Endothelial cell of umbilical vein (primary cell): ENCODE data around the gene SIM2. TPM values are rescaled to one million over a fixed set of nuclear protein-coding genes. Genes with fewer than 3 reads are reported as not detected.

Experiments
- BruUV-seq: library from RNA; stranded (reverse); fragments of 400-500 nt; replicated peaks from 2 replicates; lab custom pipeline; 2021; lab: Mats Ljungman, UMichigan
- CTCF ChIA-PET: fragments of 300-600, 350-600 bp; sonication (Branson Sonifier 250); formaldehyde crosslinking; loops from one replicate; lab custom pipeline; 2021; ENCODE audit warnings: antibody characterized with exemption, inconsistent platforms; lab: Charles Lee
- POLR2A ChIA-PET: fragments of 300-600, 350-600 bp; sonication (Branson Sonifier 250); formaldehyde crosslinking; loops from one replicate; lab custom pipeline; 2021; ENCODE audit warnings: antibody characterized with exemption, inconsistent platforms; lab: Charles Lee
- DNase-seq: peaks from one replicate; pipeline ENCODE4 v3.0.0-alpha.2; 2011; ENCODE audit warnings: low read depth, low spot score
- FAIRE-seq: peaks from 2 replicates; lab custom pipeline; 2011; peaks lifted over from hg19 to GRCh38; lab: Jason Lieb, UNC
- H2AFZ ChIP-seq: 2 replicates; pipeline ENCODE4 v1.6.0; 2012; ENCODE audit warnings: low read depth, low read length, control low read depth, inconsistent platforms
- H3K27ac ChIP-seq: 2 replicates; pipeline ENCODE4 v1.5.1; 2011; ENCODE audit warnings: low read depth, mild to moderate bottlenecking, control low read depth, low read length, moderate library complexity; ENCODE audit not compliant: insufficient read depth
- H3K27me3 ChIP-seq, 2 experiments: 2 replicates each; pipeline versions ENCODE4 v1.6.0 to v1.6.1; 2011; ENCODE audit warnings: low read length in 2 of 2, mixed read lengths in 1 of 2; ENCODE audit not compliant: control insufficient read depth in 2 of 2, insufficient read depth in 2 of 2
- H3K36me3 ChIP-seq, 2 experiments: 2 replicates in 1 of 2; 3 replicates in 1 of 2; pipeline ENCODE4 v1.5.1; 2011; ENCODE audit warnings: low read length in 2 of 2, mild to moderate bottlenecking in 1 of 2, moderate library complexity in 1 of 2; ENCODE audit not compliant: control insufficient read depth in 2 of 2, insufficient read depth in 2 of 2; ENCODE audit errors: extremely low read depth in 1 of 2
- H3K4me1 ChIP-seq: 3 replicates; pipeline ENCODE4 v1.5.1; 2011; ENCODE audit warnings: mild to moderate bottlenecking, low read length; ENCODE audit not compliant: control insufficient read depth, insufficient read depth; ENCODE audit errors: extremely low read depth
- H3K4me2 ChIP-seq: 2 replicates; pipeline ENCODE4 v1.6.1; 2011; ENCODE audit warnings: low read length, control low read depth, mixed read lengths; ENCODE audit not compliant: insufficient read depth
- H3K4me3 ChIP-seq, 3 experiments: fragments of 200-600 bp in 1 of 3; sonication (generic), shearing (Covaris generic) in 1 of 3; replicated peaks in 1 of 3; 2 replicates each; pipeline ENCODE4 v1.5.1; 2011 to 2016; ENCODE audit warnings: control low read depth in 3 of 3, low read length in 3 of 3, mild to moderate bottlenecking in 2 of 3, inconsistent platforms in 1 of 3, low read depth in 1 of 3, moderate library complexity in 1 of 3; ENCODE audit not compliant: insufficient read depth in 1 of 3
- H3K79me2 ChIP-seq: 2 replicates; pipeline ENCODE4 v1.6.0; 2012; ENCODE audit warnings: low read length, inconsistent platforms; ENCODE audit not compliant: control insufficient read depth, insufficient read depth
- H3K9ac ChIP-seq: replicated peaks from 2 replicates; pipeline ENCODE3; 2011; ENCODE audit warnings: low read length, control low read depth; ENCODE audit not compliant: insufficient read depth; ENCODE audit errors: extremely low read depth
- H3K9me1 ChIP-seq: replicated peaks from 3 replicates; pipeline ENCODE4 v1.6.0; 2011; ENCODE audit warnings: mild to moderate bottlenecking, low read length; ENCODE audit not compliant: control insufficient read depth, insufficient read depth; ENCODE audit errors: extremely low read depth
- H3K9me3 ChIP-seq: replicated peaks from 2 replicates; pipeline ENCODE4 v1.5.1; 2012; ENCODE audit warnings: low read length, inconsistent platforms; ENCODE audit not compliant: control insufficient read depth, insufficient read depth
- H4K20me1 ChIP-seq: replicated peaks from 2 replicates; pipeline ENCODE3; 2011; ENCODE audit warnings: mild to moderate bottlenecking, low read length; ENCODE audit not compliant: control insufficient read depth, insufficient read depth; ENCODE audit errors: extremely low read depth
- EZH2 ChIP-seq: IDR thresholded peaks from 2 replicates; pipeline ENCODE4 v1.6.1; 2012; ENCODE audit warnings: borderline replicate concordance, low read depth, mild to moderate bottlenecking, moderate library complexity, low read length, inconsistent platforms; ENCODE audit not compliant: severe bottlenecking
- FOS ChIP-seq: IDR thresholded peaks from 2 replicates; pipeline ENCODE4 v1.6.1; 2011; ENCODE audit warnings: mild to moderate bottlenecking, low read length, moderate library complexity, borderline replicate concordance; ENCODE audit not compliant: insufficient read depth
- GATA2 ChIP-seq: IDR thresholded peaks from 2 replicates; pipeline ENCODE4 v1.7.0; 2011; ENCODE audit warnings: low read depth, mild to moderate bottlenecking, moderate library complexity, mixed read lengths, low read length; ENCODE audit not compliant: insufficient read length, insufficient read depth
- JUN ChIP-seq: IDR thresholded peaks from 2 replicates; pipeline ENCODE4 v1.6.1; 2011; ENCODE audit warnings: borderline replicate concordance, low read depth; ENCODE audit not compliant: insufficient read length, insufficient read depth
- MYC ChIP-seq: IDR thresholded peaks from one replicate; pipeline ENCODE4 v1.6.1; 2011; ENCODE audit warnings: mild to moderate bottlenecking, low read depth, low read length
- POLR2A ChIP-seq: IDR thresholded peaks from 2 replicates; pipeline ENCODE4 v1.6.1; 2012; ENCODE audit warnings: low read depth, mild to moderate bottlenecking, control low read depth, low read length
- POLR2AphosphoS5 ChIP-seq: IDR thresholded peaks from 2 replicates; pipeline ENCODE4 v1.6.1; 2012; ENCODE audit warnings: low read depth, mild to moderate bottlenecking, control low read depth, low read length, moderate library complexity; ENCODE audit not compliant: insufficient read depth
- dilution Hi-C: fragments of 300-500 bp; cut with MboI; formaldehyde crosslinking; loops from one replicate; pipeline ENCODE4 v1.15.0; 2019; ENCODE audit warnings: low sequenced_read_pairs; ENCODE audit not compliant: extremely low pct_ligation_motif_present
- intact Hi-C: fragments of 100-400 bp; cut with micrococcal nuclease; formaldehyde crosslinking; loops from one replicate; pipeline ENCODE4 v1.10.0; 2022
- polyA plus RNA-seq, 4 experiments: library from polyadenylated mRNA; depleted of rRNA in 3 of 4; stranded (reverse) in 3 of 4; unstranded in 1 of 4; fragments of >200 nt; gene quantifications; 2 replicates each; pipeline versions ENCODE4 v1.2.1 to v1.2.3, GENCODE V29; 2011 to 2012; ENCODE audit warnings: missing spikeins in 1 of 4
- total RNA-seq: library from RNA; stranded (reverse); gene quantifications from 2 replicates; pipeline ENCODE4 v1.2.3, GENCODE V29; 2021
- TF ChIP-seq, protein P1 (sequence below), 2 donors: IDR thresholded peaks; 1 replicate in 1 of 2; 2 replicates in 1 of 2; pipeline ENCODE4 v1.5.1; 2011; ENCODE audit warnings: low read length in 2 of 2, mild to moderate bottlenecking in 2 of 2, moderate library complexity in 2 of 2, control low read depth in 1 of 2, inconsistent platforms in 1 of 2, low read depth in 1 of 2; ENCODE audit not compliant: insufficient read depth in 1 of 2; ENCODE audit errors: extremely low read depth in 1 of 2
- TF ChIP-seq, protein P2 (sequence below): IDR thresholded peaks from 2 replicates; pipeline ENCODE4 v1.6.1; 2011; ENCODE audit not compliant: insufficient read depth, insufficient read length

SIM2 gene
- total and polyA plus RNA-seq, 2 donors (not counting 3 experiments of a cell fraction or from before 2014, with no cell fraction given): not detected

DNA sequence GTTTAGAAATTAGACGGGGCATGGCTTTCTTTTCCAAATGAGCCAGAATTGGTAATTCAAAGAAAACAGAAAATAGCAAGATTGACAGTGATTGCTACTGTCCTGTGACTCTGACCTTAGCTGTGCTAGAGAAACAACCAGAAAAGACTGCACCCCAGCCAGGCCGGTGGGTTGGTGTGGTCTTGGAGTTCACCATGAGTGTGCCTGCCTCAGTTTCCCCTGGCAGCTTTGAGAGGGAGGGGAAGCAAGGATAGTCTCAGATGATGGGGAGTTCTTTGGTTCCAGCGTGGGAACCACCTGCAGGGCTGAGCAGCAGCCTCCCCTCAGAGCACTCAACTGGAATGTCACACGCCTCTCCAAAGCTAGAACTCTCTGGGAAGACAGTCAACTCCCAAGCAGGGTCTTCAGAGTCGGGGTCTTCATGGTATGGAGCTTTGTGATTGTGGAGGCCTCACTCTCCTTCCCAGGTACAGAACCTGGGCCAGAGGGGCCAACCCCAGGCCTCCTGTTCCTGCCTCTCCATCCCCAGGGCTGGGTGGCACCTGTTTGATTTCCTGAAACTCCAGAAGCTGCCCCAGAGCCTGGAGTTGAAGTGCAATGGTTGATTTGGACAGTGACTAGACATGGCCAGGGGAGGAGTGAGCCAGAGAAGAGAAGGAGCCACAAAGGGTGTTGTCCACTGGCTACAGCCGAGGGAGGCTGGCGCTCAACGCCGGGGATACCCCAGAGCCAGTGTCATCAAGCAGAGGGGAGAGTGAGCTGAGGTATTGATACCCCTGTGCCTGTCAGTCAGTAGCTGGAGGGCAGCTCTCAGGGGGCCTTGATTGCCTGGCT, 35.7 kb downstream of the SIM2 start:
- no peak for TF ChIP-seq FOS
- TF ChIP-seq MYC: no peak
- no peak for TF ChIP-seq POLR2A
- TF ChIP-seq EZH2: no peak
- TF ChIP-seq GATA2: no peak
- TF ChIP-seq POLR2AphosphoS5: no peak
- Histone ChIP-seq H4K20me1 (no peaks in the 10 kb centered on the region), H3K79me2 (no peaks in the 10 kb centered on the region), H2AFZ (no peak overlapping the region), H3K27me3 (peaks cover 14 to 15% of the 10 kb centered on the region in 2 experiments), H3K4me3 (no peak overlapping the region), H3K9ac (no peak overlapping the region), H3K4me2 (no peak overlapping the region), H3K27ac (no peak overlapping the region), H3K9me1 (no peaks in the 10 kb centered on the region), H3K4me1 (no peaks in the 10 kb centered on the region), H3K9me3 (no peaks in the 10 kb centered on the region), H3K36me3 (no peaks in the 10 kb centered on the region)
- FAIRE-seq: no peak
- intact Hi-C loops: no loop called here
- ChIA-PET POLR2A (no interaction called here), CTCF (interaction anchor here (0.8 kb wide), 1 partner anchor 104 kb away, joined by 4 read pairs; no protein-coding TSS in a partner anchor)
- dilution Hi-C loops: no loop called here
- BruUV-seq: no TSS peak
- no peak for DNase-seq

DNA sequence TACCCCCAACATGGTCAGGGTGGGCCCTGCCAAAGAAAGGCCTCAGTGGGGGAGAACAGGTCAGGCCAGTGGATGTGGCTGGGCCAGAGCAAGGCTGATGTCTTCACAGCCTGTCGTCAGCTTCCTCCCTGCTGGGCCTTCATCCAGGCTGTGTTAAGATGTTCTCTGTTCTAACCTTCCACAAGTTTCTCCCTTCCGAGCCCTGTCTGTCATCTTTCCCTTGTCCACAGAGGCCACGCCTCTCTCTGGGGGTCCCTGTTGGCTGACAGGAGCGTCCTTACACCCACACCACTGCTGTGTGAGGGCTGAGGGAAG, 36.2 kb downstream of the SIM2 start:
- Histone ChIP-seq H3K9ac (no peak overlapping the region), H3K9me3 (no peaks in the 10 kb centered on the region), H3K9me1 (no peaks in the 10 kb centered on the region), H2AFZ (no peak overlapping the region), H3K36me3 (no peaks in the 10 kb centered on the region), H3K4me2 (no peak overlapping the region), H3K79me2 (no peaks in the 10 kb centered on the region), H3K4me1 (no peaks in the 10 kb centered on the region), H3K27ac (no peak overlapping the region), H3K4me3 (no peak overlapping the region), H4K20me1 (no peaks in the 10 kb centered on the region), H3K27me3 (peaks cover 10 to 11% of the 10 kb centered on the region in 2 experiments)
- DNase-seq (no peak), FAIRE-seq (no peak)
- dilution Hi-C loops: no loop called here
- ChIA-PET POLR2A (no interaction called here), CTCF (interaction anchor here (0.8 kb wide), 1 partner anchor 104 kb away, joined by 4 read pairs; no protein-coding TSS in a partner anchor)
- no TSS peak for BruUV-seq
- TF ChIP-seq, protein P1, sequence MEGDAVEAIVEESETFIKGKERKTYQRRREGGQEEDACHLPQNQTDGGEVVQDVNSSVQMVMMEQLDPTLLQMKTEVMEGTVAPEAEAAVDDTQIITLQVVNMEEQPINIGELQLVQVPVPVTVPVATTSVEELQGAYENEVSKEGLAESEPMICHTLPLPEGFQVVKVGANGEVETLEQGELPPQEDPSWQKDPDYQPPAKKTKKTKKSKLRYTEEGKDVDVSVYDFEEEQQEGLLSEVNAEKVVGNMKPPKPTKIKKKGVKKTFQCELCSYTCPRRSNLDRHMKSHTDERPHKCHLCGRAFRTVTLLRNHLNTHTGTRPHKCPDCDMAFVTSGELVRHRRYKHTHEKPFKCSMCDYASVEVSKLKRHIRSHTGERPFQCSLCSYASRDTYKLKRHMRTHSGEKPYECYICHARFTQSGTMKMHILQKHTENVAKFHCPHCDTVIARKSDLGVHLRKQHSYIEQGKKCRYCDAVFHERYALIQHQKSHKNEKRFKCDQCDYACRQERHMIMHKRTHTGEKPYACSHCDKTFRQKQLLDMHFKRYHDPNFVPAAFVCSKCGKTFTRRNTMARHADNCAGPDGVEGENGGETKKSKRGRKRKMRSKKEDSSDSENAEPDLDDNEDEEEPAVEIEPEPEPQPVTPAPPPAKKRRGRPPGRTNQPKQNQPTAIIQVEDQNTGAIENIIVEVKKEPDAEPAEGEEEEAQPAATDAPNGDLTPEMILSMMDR (IDR thresholded peaks at IDR 0.05; ENCODE audit: extremely low read depth in 1 of 2, insufficient read depth in 1 of 2, low read depth in 1 of 2, low read length in 2 of 2): no peak
- TF ChIP-seq MYC (no peak), JUN (no peak), POLR2AphosphoS5 (no peak), EZH2 (no peak), GATA2 (no peak), POLR2A (no peak), FOS (no peak)
- TF ChIP-seq, protein P2, sequence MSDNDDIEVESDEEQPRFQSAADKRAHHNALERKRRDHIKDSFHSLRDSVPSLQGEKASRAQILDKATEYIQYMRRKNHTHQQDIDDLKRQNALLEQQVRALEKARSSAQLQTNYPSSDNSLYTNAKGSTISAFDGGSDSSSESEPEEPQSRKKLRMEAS: no peak
- intact Hi-C loops: no loop called here
